Mesenteric fat pad (tissue), 1 donor: Measurements from ENCODE around the gene PURA. TPM values are rescaled to one million over a fixed set of nuclear protein-coding genes. Genes with fewer than 3 reads are reported as not detected.
"Not testable (repeated sequence)": the region's sequence is repeated elsewhere in the genome, so short reads cannot be mapped to it uniquely, and the experiment has no call there.

Experiments
- DNase-seq: peaks from one replicate; pipeline ENCODE4 v3.0.0-alpha.2; 2020; ENCODE audit warnings: low spot score
- total RNA-seq: library from RNA; stranded (reverse); fragmentation: NEBNext Ultra II Directional; extraction: Animal tissue kit (Norgen Biotek cat#: 25700); gene quantifications from one replicate; pipeline ENCODE4 v1.2.1, GENCODE V29; 2021
- donor health status: DM: yes; HTN: yes; CAD: no.

The PURA gene
- total RNA-seq, 1 donor from 2014 or later: 23.5 TPM

- no peak for DNase-seq
Observed at GRCh38 chr5:140134277-140134935, 20.5 kb downstream of the PURA start.

- DNase-seq: peak; percentile 59
Observed at GRCh38 chr5:140135127-140135526, 21.2 kb downstream of the PURA start.

GRCh38 chr5:140136624-140137023 lies 22.7 kb downstream of the PURA start:
- peak; percentile 53 for DNase-seq

- no peak for DNase-seq
Observed at GRCh38 chr5:140140435-140140834, 26.5 kb downstream of the PURA start.

GRCh38 chr5:140141241-140141640 lies 27.3 kb downstream of the PURA start:
- DNase-seq: no peak

- DNase-seq: no peak
Observed at GRCh38 chr5:140142246-140142645, 28.3 kb downstream of the PURA start.

GRCh38 chr5:140142856-140143255 lies 28.9 kb downstream of the PURA start:
- DNase-seq: no peak

- no peak for DNase-seq
Observed at GRCh38 chr5:140143521-140144258, 29.8 kb downstream of the PURA start.

GRCh38 chr5:140145256-140145655 lies 31.3 kb downstream of the PURA start:
- DNase-seq: no peak

GRCh38 chr5:140145818-140146522 lies 32.1 kb downstream of the PURA start:
- DNase-seq: peak; percentile 94

- DNase-seq: no peak
Observed at GRCh38 chr5:140146523-140146842, 32.6 kb downstream of the PURA start.

- DNase-seq: no peak
Observed at GRCh38 chr5:140147460-140147859, 33.6 kb downstream of the PURA start.

- DNase-seq: no peak
Observed at GRCh38 chr5:140148508-140148907, 34.6 kb downstream of the PURA start.

- DNase-seq: no peak
Observed at GRCh38 chr5:140150201-140150600, 36.3 kb downstream of the PURA start.

- DNase-seq: peak; percentile 30
Observed at GRCh38 chr5:140151144-140152021, 37.5 kb downstream of the PURA start.

GRCh38 chr5:140152022-140152999 lies 38.4 kb downstream of the PURA start:
- no peak for DNase-seq

GRCh38 chr5:140153255-140153654 lies 39.3 kb downstream of the PURA start:
- no peak for DNase-seq

GRCh38 chr5:140153905-140154304 lies 40.0 kb downstream of the PURA start:
- DNase-seq: no peak

- DNase-seq: not testable (repeated sequence)
Observed at GRCh38 chr5:140154710-140155381, 40.9 kb downstream of the PURA start.
